ENCODE measurements around the gene C1orf21. TPM values are rescaled to one million over a fixed set of nuclear protein-coding genes. Genes with fewer than 3 reads are reported as not detected.
A peak's percentile ranks its signal among the peaks of the same experiment; 100 is the strongest.
"Not testable (repeated sequence)": the region's sequence is repeated elsewhere in the genome, so short reads cannot be mapped to it uniquely, and the experiment has no call there.

Gene C1orf21, protein sequence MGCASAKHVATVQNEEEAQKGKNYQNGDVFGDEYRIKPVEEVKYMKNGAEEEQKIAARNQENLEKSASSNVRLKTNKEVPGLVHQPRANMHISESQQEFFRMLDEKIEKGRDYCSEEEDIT
- 2.6 and 4.7 TPM in 2 replicates for total RNA-seq

- no peak for TF ChIP-seq CTCF (IDR thresholded peaks at IDR 0.05; ENCODE audit: insufficient read depth, low read length, poor library complexity, severe bottlenecking)
- Histone ChIP-seq H3K27me3 (ENCODE audit: control insufficient read depth, insufficient read depth, low read length) (no peaks in the 10 kb centered on the region), H3K4me3 (ENCODE audit: low read depth, low read length) (peak within 1 kb of the TSS; percentile 75), H3K36me3 (ENCODE audit: control insufficient read depth, insufficient read depth, low read length) (no peaks in the 10 kb centered on the region)
- peak; percentile 35 for DNase-seq (ENCODE audit: low read depth)
Observed at GRCh38 chr1:184386312-184387068, at the start of gene C1orf21. Gene C1orf21 (plus strand): TSS chr1:184387029. CDS start chr1:184477510, 90,481 bp downstream.

DNA sequence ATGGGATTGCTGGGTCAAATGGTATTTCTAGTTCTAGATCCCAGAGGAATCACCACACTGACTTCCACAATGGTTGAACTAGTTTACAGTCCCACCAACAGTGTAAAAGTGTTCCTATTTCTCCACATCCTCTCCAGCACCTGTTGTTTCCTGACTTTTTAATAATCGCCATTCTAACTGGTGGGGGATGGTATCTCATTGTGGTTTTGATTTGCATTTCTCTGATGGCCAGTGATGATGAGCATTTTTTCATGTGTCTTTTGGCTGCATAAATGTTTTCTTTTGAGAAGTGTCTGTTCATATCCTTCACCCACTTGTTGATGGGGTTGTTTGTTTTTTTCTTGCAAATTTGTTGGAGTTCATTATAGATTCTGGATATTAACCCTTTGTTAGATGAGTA lies 49.0 kb upstream of the C1orf21 start:
- DNase-seq (ENCODE audit: low read depth); H3K4me3 ChIP-seq (ENCODE audit: low read depth, low read length); H3K36me3 ChIP-seq (ENCODE audit: control insufficient read depth, insufficient read depth, low read length); H3K27me3 ChIP-seq (ENCODE audit: control insufficient read depth, insufficient read depth, low read length): not testable (repeated sequence)

DNA sequence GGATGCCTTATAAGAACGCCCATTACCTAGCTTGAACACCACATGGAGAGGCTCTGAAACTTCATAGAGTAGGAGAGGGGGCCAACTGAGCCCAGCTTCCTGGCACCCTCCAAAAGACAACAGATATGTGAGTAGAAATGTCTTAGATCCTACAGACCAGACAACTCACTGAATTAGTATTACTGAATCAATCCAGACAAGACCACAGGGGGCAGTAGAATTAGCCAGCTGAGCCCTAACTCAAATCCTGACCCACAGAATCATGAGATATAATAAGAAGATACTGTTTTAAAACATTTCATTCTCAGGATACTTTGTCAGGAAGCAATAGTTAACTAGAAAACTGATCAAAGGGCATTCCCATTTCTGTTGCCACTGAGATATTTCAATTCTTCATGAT lies 45.8 kb upstream of the C1orf21 start:
- Histone ChIP-seq H3K27me3 (ENCODE audit: control insufficient read depth, insufficient read depth, low read length) (no peaks in the 10 kb centered on the region), H3K36me3 (ENCODE audit: control insufficient read depth, insufficient read depth, low read length) (no peaks in the 10 kb centered on the region), H3K4me3 (ENCODE audit: low read depth, low read length) (no peak overlapping the region)
- TF ChIP-seq CTCF (IDR thresholded peaks at IDR 0.05; ENCODE audit: insufficient read depth, low read length, poor library complexity, severe bottlenecking): no peak
- DNase-seq (ENCODE audit: low read depth): no peak

- no peak for TF ChIP-seq CTCF (IDR thresholded peaks at IDR 0.05; ENCODE audit: insufficient read depth, low read length, poor library complexity, severe bottlenecking)
- H3K27me3 ChIP-seq (ENCODE audit: control insufficient read depth, insufficient read depth, low read length): peaks cover 2% of the 10 kb centered on the region
- no peaks in the 10 kb centered on the region for H3K36me3 ChIP-seq (ENCODE audit: control insufficient read depth, insufficient read depth, low read length)
- no peak for DNase-seq (ENCODE audit: low read depth)
- no peak overlapping the region for H3K4me3 ChIP-seq (ENCODE audit: low read depth, low read length)
Observed at GRCh38 chr1:184350573-184350972, 36.3 kb upstream of the C1orf21 start.

DNA sequence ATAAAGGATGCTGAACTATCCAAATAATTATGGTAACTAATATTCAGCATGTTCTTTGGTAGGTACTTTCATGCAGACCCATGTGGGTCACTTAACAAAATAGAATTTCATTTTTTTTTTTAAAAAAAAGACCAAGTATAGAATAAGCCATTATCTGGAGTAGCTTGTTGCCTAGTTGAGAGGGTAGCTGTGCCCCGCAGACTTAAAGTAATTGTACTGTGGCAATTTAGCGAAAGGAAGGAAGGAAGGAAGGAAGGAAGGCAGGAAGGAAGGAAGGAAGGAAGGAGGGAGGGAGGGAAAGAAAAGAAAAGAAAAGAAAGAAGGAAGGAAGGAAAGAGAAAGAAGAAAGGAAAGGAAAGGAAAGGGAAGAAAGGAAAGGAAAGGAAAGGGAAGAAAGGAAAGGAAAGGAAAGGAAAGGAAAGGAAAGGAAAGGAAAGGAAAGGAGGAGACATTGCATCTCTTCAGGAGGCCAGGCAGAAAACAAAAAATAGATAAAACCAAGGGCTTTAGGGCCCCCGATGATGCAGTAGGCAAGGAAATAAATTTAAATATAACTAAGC lies 35.3 kb upstream of the C1orf21 start:
- no peak for TF ChIP-seq CTCF (IDR thresholded peaks at IDR 0.05; ENCODE audit: insufficient read depth, low read length, poor library complexity, severe bottlenecking)
- no peak for DNase-seq (ENCODE audit: low read depth)
- H3K27me3 ChIP-seq (ENCODE audit: control insufficient read depth, insufficient read depth, low read length): peaks cover 2% of the 10 kb centered on the region

GRCh38 chr1:184352776-184353175 lies 34.1 kb upstream of the C1orf21 start:
- Histone ChIP-seq H3K36me3 (ENCODE audit: control insufficient read depth, insufficient read depth, low read length) (no peaks in the 10 kb centered on the region), H3K27me3 (ENCODE audit: control insufficient read depth, insufficient read depth, low read length) (peaks cover 2% of the 10 kb centered on the region), H3K4me3 (ENCODE audit: low read depth, low read length) (no peak overlapping the region)
- TF ChIP-seq CTCF (IDR thresholded peaks at IDR 0.05; ENCODE audit: insufficient read depth, low read length, poor library complexity, severe bottlenecking): no peak
- no peak for DNase-seq (ENCODE audit: low read depth)

More for the DNA sequence above, 35.3 kb upstream of the C1orf21 start:
- Histone ChIP-seq H3K36me3 (ENCODE audit: control insufficient read depth, insufficient read depth, low read length) (no peaks in the 10 kb centered on the region), H3K4me3 (ENCODE audit: low read depth, low read length) (no peak overlapping the region)
